K562 (cell line): ENCODE results near the gene ZNF143.

Source experiments
- CHD4 ChIP-seq: fragments of 200-600 bp; sonication (generic); IDR thresholded peaks from 3 replicates; pipeline ENCODE4 v1.6.1; 2012; ENCODE audit warnings: low read depth, mild to moderate bottlenecking, mixed read lengths, low read length, inconsistent platforms; ENCODE audit not compliant: insufficient read depth, insufficient replicate concordance, poor library complexity, severe bottlenecking
- CTCF ChIP-seq, 3 experiments: IDR thresholded peaks in 2 of 3; conservative IDR thresholded peaks in 1 of 3; 2 replicates each; pipeline ENCODE4 v1.5.1; 2011 to 2012; ENCODE audit warnings: low read length in 3 of 3, mild to moderate bottlenecking in 3 of 3, control low read depth in 2 of 3, improper control_type of control experiment in 1 of 3, inconsistent platforms in 1 of 3, low read depth in 1 of 3, mixed read lengths in 1 of 3, moderate library complexity in 1 of 3; ENCODE audit not compliant: insufficient read depth in 2 of 3
- ELF2 ChIP-seq: fragments of 250-450 bp; sonication (Bioruptor Pico); IDR thresholded peaks from 2 replicates; pipeline ENCODE4 v1.5.0; 2021; ENCODE audit warnings: mild to moderate bottlenecking
- GABPB1 ChIP-seq: sonication (generic); formaldehyde crosslinking; IDR thresholded peaks from 2 replicates; pipeline ENCODE4 v1.8.0; 2022; ENCODE audit warnings: mild to moderate bottlenecking, missing genetic modification reagents
- JUN ChIP-seq, 2 experiments: sonication (generic) in 1 of 2; formaldehyde crosslinking in 1 of 2; IDR thresholded peaks; 2 replicates each; pipeline versions ENCODE4 v1.6.1 to v1.8.0; 2012 to 2022; ENCODE audit warnings: borderline replicate concordance in 2 of 2, mild to moderate bottlenecking in 2 of 2, improper control_type of control experiment in 1 of 2, low read depth in 1 of 2, low read length in 1 of 2, missing genetic modification reagents in 1 of 2
- NCOA2 ChIP-seq, 2 experiments: fragments of 450-650 bp; IDR thresholded peaks; 2 replicates each; pipeline ENCODE4 v1.6.1; 2018; ENCODE audit warnings: mild to moderate bottlenecking in 2 of 2, moderate library complexity in 1 of 2; ENCODE audit not compliant: partially characterized antibody in 2 of 2
- NFYB ChIP-seq: IDR thresholded peaks from 2 replicates; pipeline ENCODE4 v1.6.1; 2011; ENCODE audit warnings: mild to moderate bottlenecking, moderate library complexity; ENCODE audit not compliant: insufficient read length; ENCODE audit errors: extremely low read depth
- PATZ1 ChIP-seq: fragments of 250-450 bp; sonication (Bioruptor Pico); IDR thresholded peaks from 2 replicates; pipeline ENCODE4 v1.5.0; 2020; ENCODE audit warnings: mild to moderate bottlenecking, borderline replicate concordance
- POLR2A ChIP-seq: fragments of 450-650 bp; conservative IDR thresholded peaks from 2 replicates; pipeline ENCODE4 v1.6.1; 2016
- U2AF1 ChIP-seq: fragments of 200-400 bp; formaldehyde crosslinking; optimal IDR thresholded peaks from 2 replicates; pipeline ENCODE3; 2017; ENCODE audit warnings: mild to moderate bottlenecking, low read depth, low read length, moderate library complexity

GRCh38 chr11:9507277-9507580 is 46.4 kb downstream of the ZNF143 start:
- no peak for TF ChIP-seq NCOA2 (IDR thresholded peaks at IDR 0.05; ENCODE audit: partially characterized antibody in 2 of 2)
- no peak for TF ChIP-seq CTCF (IDR thresholded peaks at IDR 0.05 in 2 of 3, conservative IDR thresholded peaks at IDR 0.05 in 1 of 3; ENCODE audit: insufficient read depth in 2 of 3, low read depth in 1 of 3, low read length in 3 of 3)
- no peak for TF ChIP-seq JUN (IDR thresholded peaks at IDR 0.05; ENCODE audit: borderline replicate concordance, low read depth, low read length)
- TF ChIP-seq JUN (CRISPR knock-in tag; IDR thresholded peaks at IDR 0.05; ENCODE audit: borderline replicate concordance): no peak
- no peak for TF ChIP-seq GABPB1
- no peak for TF ChIP-seq ELF2 (CRISPR knock-in tag)
- TF ChIP-seq POLR2A: no peak
- TF ChIP-seq NFYB: no peak
- TF ChIP-seq U2AF1: no peak
- TF ChIP-seq CHD4: no peak
- no peak for TF ChIP-seq PATZ1 (CRISPR knock-in tag)
